HG03565 (cell line): ENCODE results near the gene BTRC.
"Not testable (repeated sequence)": the region's sequence is repeated elsewhere in the genome, so short reads cannot be mapped to it uniquely, and the experiment has no call there.

Source experiments
- ATAC-seq: cut with Tn5 transposase; IDR thresholded peaks from one replicate; pipeline ENCODE4 v1.9.1; 2021; ENCODE audit warnings: mild to moderate bottlenecking, moderate library complexity; ENCODE audit not compliant: unreplicated experiment

BTRC gene

DNA sequence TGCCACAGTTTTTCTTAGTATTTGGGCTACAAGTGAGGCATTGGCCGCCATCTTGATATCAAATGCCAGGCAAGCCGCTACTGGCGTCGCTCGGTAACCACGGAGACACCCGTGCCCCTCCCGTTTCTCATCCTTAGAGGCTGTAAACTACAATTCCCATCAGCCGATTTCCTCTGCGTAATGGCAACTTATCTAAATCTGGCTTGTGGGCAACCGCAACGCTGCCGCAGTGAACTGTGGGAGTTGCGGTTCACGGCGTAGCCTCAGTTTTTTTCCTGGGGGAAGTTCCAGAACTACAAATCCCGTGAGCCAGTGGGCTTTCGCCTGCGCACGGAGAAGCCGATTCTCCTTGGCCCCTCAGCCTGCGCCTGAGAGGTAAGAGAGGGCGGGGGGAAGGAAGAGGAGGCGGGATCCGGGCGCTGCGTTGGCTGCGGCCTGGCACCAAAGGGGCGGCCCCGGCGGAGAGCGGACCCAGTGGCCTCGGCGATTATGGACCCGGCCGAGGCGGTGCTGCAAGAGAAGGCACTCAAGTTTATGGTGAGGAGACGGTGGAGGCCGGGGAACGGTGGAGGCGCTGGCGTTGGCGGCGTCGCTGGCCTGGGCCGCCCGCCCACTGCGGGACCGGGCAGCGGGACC lies at the start of gene BTRC:
Gene BTRC (plus strand): TSS at position 474 of the 636 bp plus-strand sequence. CDS start 16 bp downstream, at position 490.
- ATAC-seq, result peak; percentile 94

DNA sequence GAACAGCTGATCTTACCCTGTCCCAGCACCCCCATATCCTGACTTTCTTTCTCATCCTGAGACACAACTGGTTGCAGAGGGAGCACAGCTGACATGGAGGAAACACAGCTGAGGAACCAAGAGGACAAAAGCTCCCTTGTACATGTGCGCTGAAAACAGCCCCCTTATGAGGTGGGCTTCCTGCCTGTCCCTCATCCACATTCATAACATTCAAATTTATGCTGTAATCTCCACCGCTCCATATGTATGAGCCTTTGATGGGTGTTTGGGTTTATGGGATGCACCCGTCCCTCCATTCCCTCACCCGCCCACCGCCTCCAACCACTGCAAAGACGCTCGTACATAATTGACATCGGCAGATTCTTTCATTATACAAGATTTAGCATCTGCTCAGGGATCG lies 49.6 kb upstream of the BTRC start:
- ATAC-seq, result no peak

- ATAC-seq, result no peak
These were observed 48.4 kb upstream of the BTRC start for GRCh38 chr10:101305320-101306241.

DNA sequence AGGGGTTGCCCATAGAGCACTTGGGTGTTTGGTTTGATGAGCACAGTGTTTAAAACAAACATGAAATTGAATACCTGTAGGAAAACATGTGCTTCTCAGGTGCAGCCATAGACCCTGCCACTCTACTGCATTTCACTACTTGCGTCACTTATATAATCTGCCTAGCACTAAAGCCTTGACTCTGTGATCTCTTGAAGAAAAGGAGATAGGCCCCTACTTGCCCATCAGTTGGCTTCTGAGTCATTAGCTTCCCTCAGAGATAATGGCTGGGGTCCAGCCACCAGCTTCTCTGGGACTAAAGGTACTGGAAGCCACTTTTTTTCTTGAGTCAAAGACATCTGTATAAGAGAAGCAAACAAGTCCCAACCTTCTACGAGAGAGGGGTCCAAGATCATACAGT lies 45.9 kb upstream of the BTRC start:
- ATAC-seq, result no peak

GRCh38 chr10:101310529-101311184 lies 43.3 kb upstream of the BTRC start:
- ATAC-seq, result no peak

GRCh38 chr10:101311185-101312066 lies 42.5 kb upstream of the BTRC start:
- ATAC-seq, result no peak

DNA sequence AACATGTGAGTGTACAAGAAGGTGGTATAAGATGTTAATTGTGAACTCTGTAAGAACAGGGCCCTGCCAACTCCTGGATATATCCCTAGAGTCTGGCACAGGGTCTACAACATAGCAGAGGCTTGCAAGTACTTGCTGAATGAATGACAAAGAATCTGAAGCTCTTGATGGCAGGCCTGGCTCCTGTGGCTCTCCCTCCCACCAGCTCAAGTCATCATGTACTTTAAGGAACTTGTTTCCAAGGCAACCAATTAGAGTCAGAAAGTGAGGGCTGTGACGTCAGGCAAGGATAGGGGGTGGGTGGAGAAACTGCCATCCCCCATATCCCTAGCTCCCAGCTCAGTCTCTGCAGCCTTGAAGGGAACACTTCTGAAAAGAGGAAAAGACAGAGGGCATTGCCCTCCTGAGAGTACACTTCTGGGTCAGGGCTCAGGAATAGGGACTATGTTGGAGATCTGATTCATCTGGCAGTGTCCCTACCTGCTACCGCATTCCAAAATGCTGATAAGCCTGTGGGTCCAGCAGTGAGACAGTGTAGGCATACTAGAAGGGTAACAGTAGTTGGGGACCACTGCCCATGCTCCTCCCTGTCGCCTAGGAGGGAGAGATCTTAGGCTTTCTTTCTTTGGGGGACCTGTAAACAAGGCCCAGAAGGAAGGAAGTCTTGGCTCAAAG lies 34.6 kb upstream of the BTRC start:
- ATAC-seq, result no peak

GRCh38 chr10:101321073-101321472 lies 32.9 kb upstream of the BTRC start:
- no peak for ATAC-seq

DNA sequence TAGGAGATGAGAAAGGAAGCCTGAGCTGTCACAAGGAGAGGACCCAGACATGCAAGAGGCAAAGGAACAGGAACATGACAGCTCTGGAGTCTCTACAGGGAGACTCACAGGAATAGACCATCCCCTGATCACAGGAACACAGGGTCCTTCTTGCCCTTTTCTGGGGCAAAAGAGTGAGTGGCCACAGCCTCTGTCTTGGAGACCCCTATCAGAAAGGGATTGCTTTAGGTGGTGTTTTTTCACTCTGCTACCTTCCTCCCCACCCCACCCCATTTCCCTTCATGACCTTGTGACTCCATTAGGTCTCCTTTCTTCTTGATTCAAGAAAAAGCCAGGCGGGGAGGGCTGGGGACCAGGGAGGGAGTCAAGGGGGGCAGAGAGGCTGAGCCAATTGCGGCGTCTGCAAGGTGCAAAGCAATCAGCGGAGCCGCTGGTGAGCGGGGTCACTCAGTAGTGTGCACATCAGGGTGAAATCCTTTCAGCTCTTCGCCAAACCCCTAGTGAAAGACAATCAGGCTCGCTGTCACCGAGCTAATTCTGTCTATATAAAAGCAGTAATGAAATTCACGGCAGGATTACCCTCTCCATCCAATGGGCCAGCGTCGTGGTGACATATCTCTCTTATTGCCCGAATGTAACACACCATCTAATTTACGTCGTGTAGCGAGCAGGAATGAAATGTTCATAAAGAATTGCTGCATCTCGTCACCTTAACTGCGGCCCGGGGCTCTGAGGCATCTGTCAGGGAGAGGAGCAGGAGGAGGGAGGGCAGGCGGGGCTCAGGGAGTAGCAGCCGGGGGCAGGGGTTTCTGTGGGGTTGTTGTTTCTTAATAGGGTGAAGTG lies 31.5 kb upstream of the BTRC start:
- ATAC-seq, result no peak

DNA sequence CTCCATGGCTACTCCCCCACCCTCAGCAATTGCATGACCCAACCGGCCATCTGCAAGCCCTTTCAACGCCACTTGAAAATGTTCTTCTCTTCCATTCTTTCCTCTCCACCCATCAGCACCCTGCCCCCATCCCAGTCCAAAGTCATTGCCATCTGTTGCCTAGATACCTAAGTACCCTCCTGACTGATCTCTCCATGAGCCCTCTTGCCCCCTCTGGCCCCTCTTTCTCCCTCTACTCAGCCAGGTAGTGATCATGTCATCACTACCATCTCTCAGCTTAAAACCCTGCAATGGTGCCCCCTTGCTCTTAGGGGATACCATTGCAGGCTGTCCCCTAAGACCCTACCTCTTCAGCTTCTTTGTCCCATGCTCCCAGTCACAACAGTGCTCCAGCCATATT lies 30.5 kb upstream of the BTRC start:
- ATAC-seq, result no peak

DNA sequence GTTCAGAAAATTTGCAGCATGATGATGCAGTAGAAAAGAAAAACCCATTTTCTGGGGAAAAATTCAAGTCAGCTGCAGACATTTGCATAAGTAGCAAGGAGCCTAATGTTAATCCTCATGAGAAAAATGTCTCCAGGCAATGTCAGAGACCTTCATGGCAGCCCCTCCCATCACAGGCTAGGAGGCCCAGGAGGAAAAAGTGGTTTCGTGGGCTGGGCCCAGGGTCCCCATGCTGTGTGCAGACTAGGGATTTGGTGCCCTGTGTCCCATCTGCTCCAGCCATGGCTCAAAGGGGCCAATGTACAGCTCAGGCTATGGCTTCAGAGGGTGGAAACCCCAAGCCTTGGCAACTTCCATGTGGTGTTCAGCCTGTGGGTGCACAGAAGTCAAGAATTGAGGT lies 26.5 kb upstream of the BTRC start:
- not testable (repeated sequence) for ATAC-seq

DNA sequence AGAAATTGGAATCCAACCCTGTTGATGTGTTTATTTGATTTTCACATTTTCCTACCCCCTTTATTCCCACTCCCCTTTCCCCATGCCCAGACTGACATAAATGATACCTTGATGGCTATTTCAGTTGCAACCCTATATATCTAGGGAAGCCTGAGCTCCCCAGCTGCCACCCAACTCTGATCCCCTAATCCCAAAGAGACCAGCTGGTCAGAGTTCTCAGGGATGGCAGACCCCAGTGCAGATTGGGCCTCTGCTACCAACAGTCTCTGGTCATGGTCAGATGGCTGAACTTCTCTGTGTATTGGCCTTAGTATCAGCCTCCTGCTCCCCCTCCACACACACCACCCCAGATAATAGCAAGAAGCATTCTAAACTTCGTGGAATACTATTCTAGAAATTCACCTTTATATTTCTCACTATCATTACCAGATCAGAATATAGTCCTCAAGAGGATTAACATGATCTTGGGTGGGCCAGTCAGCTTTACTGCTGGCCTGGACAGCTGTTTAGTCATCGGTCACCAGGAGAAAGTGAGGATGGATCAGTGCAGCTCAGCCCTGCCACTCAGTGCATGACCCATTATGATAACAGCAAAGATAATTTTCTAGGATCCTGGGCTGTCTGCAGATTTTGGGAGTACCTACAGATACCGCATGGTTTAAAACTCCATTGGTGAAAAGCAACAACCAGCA lies 24.5 kb upstream of the BTRC start:
- ATAC-seq, result no peak

- ATAC-seq, result no peak
These were observed 23.7 kb upstream of the BTRC start for GRCh38 chr10:101330231-101330630.

GRCh38 chr10:101330631-101331225 lies 23.2 kb upstream of the BTRC start:
- no peak for ATAC-seq

DNA sequence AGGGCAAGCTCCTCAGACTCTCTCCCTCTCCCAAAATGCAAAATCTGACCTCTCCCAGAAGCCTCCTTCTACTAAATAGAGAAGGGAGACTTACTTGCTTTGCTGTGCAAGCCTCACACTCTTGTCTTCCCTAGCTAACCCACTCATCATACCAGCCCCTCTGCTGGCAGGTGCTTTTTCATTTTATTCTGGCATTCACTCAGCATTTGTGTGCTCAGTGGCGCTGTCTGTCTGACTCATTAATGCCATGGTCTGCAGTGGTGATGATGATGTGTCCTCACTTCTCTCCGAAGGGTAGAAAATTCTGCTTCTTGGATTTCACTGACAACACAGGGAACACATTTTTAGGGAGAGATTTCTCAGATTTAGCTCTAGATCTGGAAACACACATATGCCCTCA lies 22.0 kb upstream of the BTRC start:
- ATAC-seq, result no peak

- not testable (repeated sequence) for ATAC-seq
These were observed 19.7 kb upstream of the BTRC start for GRCh38 chr10:101334259-101334658.

DNA sequence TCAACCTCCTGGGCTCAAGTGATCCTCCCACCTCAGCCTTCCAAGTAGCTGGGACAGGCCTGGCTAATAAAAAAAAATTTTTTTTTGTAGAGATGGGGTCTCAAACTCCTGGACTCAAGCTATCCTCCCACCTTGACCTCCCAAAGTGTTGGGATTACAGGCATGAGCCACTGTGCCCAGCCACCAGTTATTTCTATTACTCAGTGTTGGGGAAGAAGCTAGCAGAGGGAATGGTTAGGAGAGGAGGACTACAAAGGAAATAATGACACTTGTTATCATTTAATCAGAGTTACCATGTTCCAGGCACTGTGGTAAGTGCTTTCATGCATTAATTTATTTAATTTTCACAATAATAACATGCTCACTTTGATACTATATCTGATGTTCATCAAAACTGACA lies 17.6 kb upstream of the BTRC start:
- no peak for ATAC-seq

DNA sequence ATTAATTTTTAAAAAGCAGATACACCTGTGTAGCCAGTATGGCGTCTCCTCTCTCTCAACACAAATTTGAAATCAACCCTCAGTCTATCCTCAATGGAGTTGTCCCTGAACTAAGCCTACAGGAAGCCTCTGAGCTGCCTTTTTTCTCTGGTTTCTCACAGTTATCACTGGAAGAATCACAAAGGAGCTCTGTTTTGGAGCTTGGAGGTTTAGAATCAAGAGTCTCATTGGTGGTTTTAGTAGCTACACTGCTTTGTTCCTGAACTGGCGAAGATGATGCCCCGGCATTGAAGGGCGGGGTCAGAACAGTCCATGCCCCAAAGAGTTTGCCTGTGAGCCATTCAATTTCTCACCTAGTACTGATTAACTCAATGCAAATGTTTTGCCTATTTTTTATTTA lies 16.1 kb upstream of the BTRC start:
- no peak for ATAC-seq
